ENCODE data around the gene TSPAN19.

The TSPAN19 gene

GRCh38 chr12:84996759-84997158 lies 39.3 kb downstream of the TSPAN19 start:
- no peak for DNase-seq (ENCODE audit: extremely low spot score)
- ChIA-PET CTCF (interaction anchor here (0.6 kb wide), 1 partner anchor 825 kb away, joined by 3 read pairs; no protein-coding TSS in a partner anchor), POLR2A (no interaction called here)
- TF ChIP-seq TARDBP (IDR thresholded peaks at IDR 0.05): no peak
- TF ChIP-seq FOXM1 (IDR thresholded peaks at IDR 0.05; ENCODE audit: borderline replicate concordance): no peak
- no peak for TF ChIP-seq ZNF384 (IDR thresholded peaks at IDR 0.05)
- no peak for TF ChIP-seq LEF1 (IDR thresholded peaks at IDR 0.05; ENCODE audit: borderline replicate concordance)
- no peak for TF ChIP-seq CTBP1 (IDR thresholded peaks at IDR 0.05; ENCODE audit: borderline replicate concordance)
- no peak for TF ChIP-seq PKNOX1 (IDR thresholded peaks at IDR 0.05)
- no peak for TF ChIP-seq SUZ12 (IDR thresholded peaks at IDR 0.05)
- no peak for TF ChIP-seq ARNT (IDR thresholded peaks at IDR 0.05)
- no peak for TF ChIP-seq HDGF (IDR thresholded peaks at IDR 0.05; ENCODE audit: borderline replicate concordance)
- no peak for TF ChIP-seq FOXA1 (IDR thresholded peaks at IDR 0.05)
- TF ChIP-seq FOXK2 (IDR thresholded peaks at IDR 0.05): no peak
- TF ChIP-seq L3MBTL2 (conservative IDR thresholded peaks at IDR 0.05): no peak
- TF ChIP-seq SP1 (IDR thresholded peaks at IDR 0.05): no peak
- TF ChIP-seq BHLHE40 (IDR thresholded peaks at IDR 0.05; ENCODE audit: borderline replicate concordance): no peak

- TF ChIP-seq SP1 (IDR thresholded peaks at IDR 0.05) (no peak), FOXA1 (IDR thresholded peaks at IDR 0.05) (no peak), TARDBP (IDR thresholded peaks at IDR 0.05) (no peak), FOXK2 (IDR thresholded peaks at IDR 0.05) (no peak), HDGF (IDR thresholded peaks at IDR 0.05; ENCODE audit: borderline replicate concordance) (no peak), CTBP1 (IDR thresholded peaks at IDR 0.05; ENCODE audit: borderline replicate concordance) (no peak), LEF1 (IDR thresholded peaks at IDR 0.05; ENCODE audit: borderline replicate concordance) (no peak), NFRKB (IDR thresholded peaks at IDR 0.05) (no peak), SUZ12 (IDR thresholded peaks at IDR 0.05) (no peak), ZNF384 (IDR thresholded peaks at IDR 0.05) (no peak), ELF4 (IDR thresholded peaks at IDR 0.05) (no peak), BHLHE40 (IDR thresholded peaks at IDR 0.05; ENCODE audit: borderline replicate concordance) (no peak), FOXM1 (IDR thresholded peaks at IDR 0.05; ENCODE audit: borderline replicate concordance) (no peak)
- CTCF ChIA-PET: interaction anchor here (0.7 kb wide), 1 partner anchor 123 kb away, joined by 3 read pairs; no protein-coding TSS in a partner anchor
- POLR2A ChIA-PET: no interaction called here
- no peak for DNase-seq (ENCODE audit: extremely low spot score)
These were observed 40.4 kb downstream of the TSPAN19 start for GRCh38 chr12:84995641-84996040.

GRCh38 chr12:84994426-84994825 lies 41.7 kb downstream of the TSPAN19 start:
- POLR2A ChIA-PET: no interaction called here
- no peak for DNase-seq (ENCODE audit: extremely low spot score)
- CTCF ChIA-PET: no interaction called here
- no peak for TF ChIP-seq FOXM1 (IDR thresholded peaks at IDR 0.05; ENCODE audit: borderline replicate concordance)
- no peak for TF ChIP-seq TARDBP (IDR thresholded peaks at IDR 0.05)
- no peak for TF ChIP-seq FOXA1 (IDR thresholded peaks at IDR 0.05)
- no peak for TF ChIP-seq ZNF384 (IDR thresholded peaks at IDR 0.05)
- no peak for TF ChIP-seq SP1 (IDR thresholded peaks at IDR 0.05)
- TF ChIP-seq FOXK2 (IDR thresholded peaks at IDR 0.05): no peak
- no peak for TF ChIP-seq L3MBTL2 (conservative IDR thresholded peaks at IDR 0.05)
- TF ChIP-seq ARNT (IDR thresholded peaks at IDR 0.05): no peak
- no peak for TF ChIP-seq NFRKB (IDR thresholded peaks at IDR 0.05)
- no peak for TF ChIP-seq ELF4 (IDR thresholded peaks at IDR 0.05)
- TF ChIP-seq LEF1 (IDR thresholded peaks at IDR 0.05; ENCODE audit: borderline replicate concordance): no peak
- TF ChIP-seq CTBP1 (IDR thresholded peaks at IDR 0.05; ENCODE audit: borderline replicate concordance): no peak
- TF ChIP-seq HDGF (IDR thresholded peaks at IDR 0.05; ENCODE audit: borderline replicate concordance): no peak
- TF ChIP-seq BHLHE40 (IDR thresholded peaks at IDR 0.05; ENCODE audit: borderline replicate concordance): no peak
- no peak for TF ChIP-seq SUZ12 (IDR thresholded peaks at IDR 0.05)
- no peak for TF ChIP-seq PKNOX1 (IDR thresholded peaks at IDR 0.05)

GRCh38 chr12:84986586-84986985 lies 49.5 kb downstream of the TSPAN19 start:
- POLR2A ChIA-PET: no interaction called here
- no peak for TF ChIP-seq HDGF (IDR thresholded peaks at IDR 0.05; ENCODE audit: borderline replicate concordance)
- TF ChIP-seq ARNT (IDR thresholded peaks at IDR 0.05): no peak
- no peak for TF ChIP-seq CTBP1 (IDR thresholded peaks at IDR 0.05; ENCODE audit: borderline replicate concordance)
- TF ChIP-seq SUZ12 (IDR thresholded peaks at IDR 0.05): no peak
- TF ChIP-seq LEF1 (IDR thresholded peaks at IDR 0.05; ENCODE audit: borderline replicate concordance): no peak
- no peak for TF ChIP-seq FOXK2 (IDR thresholded peaks at IDR 0.05)
- no peak for TF ChIP-seq BHLHE40 (IDR thresholded peaks at IDR 0.05; ENCODE audit: borderline replicate concordance)
- no peak for TF ChIP-seq ELF4 (IDR thresholded peaks at IDR 0.05)
- TF ChIP-seq FOXA1 (IDR thresholded peaks at IDR 0.05): no peak
- TF ChIP-seq L3MBTL2 (conservative IDR thresholded peaks at IDR 0.05): no peak
- TF ChIP-seq TARDBP (IDR thresholded peaks at IDR 0.05): no peak
- no peak for TF ChIP-seq FOXM1 (IDR thresholded peaks at IDR 0.05; ENCODE audit: borderline replicate concordance)
- no peak for TF ChIP-seq PKNOX1 (IDR thresholded peaks at IDR 0.05)
- no peak for TF ChIP-seq ZNF384 (IDR thresholded peaks at IDR 0.05)
- no peak for TF ChIP-seq NFRKB (IDR thresholded peaks at IDR 0.05)
- TF ChIP-seq SP1 (IDR thresholded peaks at IDR 0.05): no peak
- no peak for DNase-seq (ENCODE audit: extremely low spot score)
- CTCF ChIA-PET: no interaction called here

GRCh38 chr12:84986117-84986516 lies 50.0 kb downstream of the TSPAN19 start:
- no peak for DNase-seq (ENCODE audit: extremely low spot score)
- ChIA-PET POLR2A (no interaction called here), CTCF (no interaction called here)
- TF ChIP-seq BHLHE40 (IDR thresholded peaks at IDR 0.05; ENCODE audit: borderline replicate concordance): no peak
- no peak for TF ChIP-seq HDGF (IDR thresholded peaks at IDR 0.05; ENCODE audit: borderline replicate concordance)
- no peak for TF ChIP-seq CTBP1 (IDR thresholded peaks at IDR 0.05; ENCODE audit: borderline replicate concordance)
- no peak for TF ChIP-seq PKNOX1 (IDR thresholded peaks at IDR 0.05)
- no peak for TF ChIP-seq NFRKB (IDR thresholded peaks at IDR 0.05)
- TF ChIP-seq L3MBTL2 (conservative IDR thresholded peaks at IDR 0.05): no peak
- no peak for TF ChIP-seq FOXK2 (IDR thresholded peaks at IDR 0.05)
- no peak for TF ChIP-seq TARDBP (IDR thresholded peaks at IDR 0.05)
- no peak for TF ChIP-seq ELF4 (IDR thresholded peaks at IDR 0.05)
- no peak for TF ChIP-seq FOXA1 (IDR thresholded peaks at IDR 0.05)
- TF ChIP-seq SP1 (IDR thresholded peaks at IDR 0.05): no peak
- no peak for TF ChIP-seq SUZ12 (IDR thresholded peaks at IDR 0.05)
- no peak for TF ChIP-seq ARNT (IDR thresholded peaks at IDR 0.05)
- no peak for TF ChIP-seq ZNF384 (IDR thresholded peaks at IDR 0.05)
- TF ChIP-seq FOXM1 (IDR thresholded peaks at IDR 0.05; ENCODE audit: borderline replicate concordance): no peak
- TF ChIP-seq LEF1 (IDR thresholded peaks at IDR 0.05; ENCODE audit: borderline replicate concordance): no peak

Data from HEK293T (cell line).